Nephron progenitor cell (in vitro differentiated cells): ENCODE measurements around the gene IL1RAPL2.

Experiments used
- DNase-seq: peaks from one replicate; pipeline ENCODE4 v3.0.0; 2021
- H3K27ac Mint-ChIP-seq: 2 replicates; pipeline ENCODE4 v1.8.0; 2021; ENCODE audit warnings: mild to moderate bottlenecking, moderate library complexity, mixed read lengths
- H3K27me3 Mint-ChIP-seq: 2 replicates; pipeline ENCODE4 v1.8.0; 2021; ENCODE audit warnings: mild to moderate bottlenecking, low read depth, mixed read lengths; ENCODE audit not compliant: poor library complexity
- H3K36me3 Mint-ChIP-seq: 2 replicates; pipeline ENCODE4 v1.8.0; 2021; ENCODE audit warnings: low read depth, mixed read lengths
- H3K4me1 Mint-ChIP-seq: 2 replicates; pipeline ENCODE4 v1.8.0; 2021; ENCODE audit warnings: mixed read lengths
- H3K4me3 Mint-ChIP-seq: 2 replicates; pipeline ENCODE4 v1.8.0; 2021; ENCODE audit warnings: mild to moderate bottlenecking, moderate library complexity, mixed read lengths
- H3K9me3 Mint-ChIP-seq: 2 replicates; pipeline ENCODE4 v1.8.0; 2021; ENCODE audit warnings: mild to moderate bottlenecking, moderate library complexity, mixed read lengths
- TF ChIP-seq, protein P1 (sequence below): fragments of 200-600 bp; sonication (generic); IDR thresholded peaks from 2 replicates; pipeline ENCODE4 v1.5.0; 2021; ENCODE audit warnings: antibody characterized with exemption

Gene IL1RAPL2

DNA sequence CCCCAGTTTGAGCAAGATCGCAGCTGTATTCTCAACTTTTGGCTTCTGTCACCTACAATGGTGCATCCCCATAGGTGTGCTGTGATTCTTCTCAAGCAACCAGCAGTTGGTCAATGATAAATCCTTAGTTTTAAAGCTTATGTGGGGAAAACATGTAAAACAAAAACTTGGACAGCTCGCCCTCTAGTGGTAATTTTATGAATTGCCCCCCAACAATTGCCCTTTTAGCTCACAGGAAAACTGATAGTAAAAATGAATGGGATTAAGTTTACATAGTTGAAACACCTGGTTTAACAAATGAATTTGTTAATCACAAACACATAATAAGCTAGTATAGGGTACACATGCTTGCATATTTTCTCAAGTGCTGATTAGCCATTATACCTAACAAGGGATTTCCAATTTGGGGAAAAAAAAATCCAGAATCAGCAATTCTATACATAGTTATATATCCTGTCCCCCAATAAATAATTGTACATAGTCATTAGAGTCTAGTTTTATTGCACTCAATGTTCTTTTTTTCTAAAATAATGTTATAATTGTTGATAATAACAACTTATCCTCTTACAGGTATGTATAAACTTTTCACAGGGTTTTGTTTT, 624.4 kb downstream of the IL1RAPL2 start:
- Mint-ChIP-seq H3K36me3 (no peaks in the 10 kb centered on the region), H3K9me3 (peaks cover 1% of the 10 kb centered on the region), H3K27ac (no peak overlapping the region), H3K4me3 (no peak overlapping the region), H3K27me3 (peaks cover 9% of the 10 kb centered on the region), H3K4me1 (no peaks in the 10 kb centered on the region)
- peak; percentile 30 for DNase-seq
- TF ChIP-seq, protein P1, sequence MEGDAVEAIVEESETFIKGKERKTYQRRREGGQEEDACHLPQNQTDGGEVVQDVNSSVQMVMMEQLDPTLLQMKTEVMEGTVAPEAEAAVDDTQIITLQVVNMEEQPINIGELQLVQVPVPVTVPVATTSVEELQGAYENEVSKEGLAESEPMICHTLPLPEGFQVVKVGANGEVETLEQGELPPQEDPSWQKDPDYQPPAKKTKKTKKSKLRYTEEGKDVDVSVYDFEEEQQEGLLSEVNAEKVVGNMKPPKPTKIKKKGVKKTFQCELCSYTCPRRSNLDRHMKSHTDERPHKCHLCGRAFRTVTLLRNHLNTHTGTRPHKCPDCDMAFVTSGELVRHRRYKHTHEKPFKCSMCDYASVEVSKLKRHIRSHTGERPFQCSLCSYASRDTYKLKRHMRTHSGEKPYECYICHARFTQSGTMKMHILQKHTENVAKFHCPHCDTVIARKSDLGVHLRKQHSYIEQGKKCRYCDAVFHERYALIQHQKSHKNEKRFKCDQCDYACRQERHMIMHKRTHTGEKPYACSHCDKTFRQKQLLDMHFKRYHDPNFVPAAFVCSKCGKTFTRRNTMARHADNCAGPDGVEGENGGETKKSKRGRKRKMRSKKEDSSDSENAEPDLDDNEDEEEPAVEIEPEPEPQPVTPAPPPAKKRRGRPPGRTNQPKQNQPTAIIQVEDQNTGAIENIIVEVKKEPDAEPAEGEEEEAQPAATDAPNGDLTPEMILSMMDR = peak; percentile 79

DNA sequence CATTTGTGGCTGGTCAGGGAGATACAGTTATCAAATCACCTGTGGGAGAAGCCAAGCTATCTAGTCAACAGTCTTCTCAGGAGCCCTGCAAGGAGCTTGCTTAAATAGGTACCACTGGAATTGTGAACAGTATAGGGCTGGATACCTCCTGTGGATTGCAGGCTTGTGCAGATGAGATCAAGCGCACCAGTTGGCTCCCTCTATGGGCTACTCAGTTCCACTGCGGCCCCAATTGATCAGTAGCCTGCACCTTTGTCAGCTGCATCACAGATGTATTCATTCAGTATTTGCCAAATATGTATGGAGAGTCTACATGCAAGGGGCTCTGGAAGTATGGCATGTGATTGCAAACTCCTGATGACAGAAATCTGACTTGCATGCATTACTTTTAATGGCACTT, 625.9 kb downstream of the IL1RAPL2 start:
- H3K9me3 Mint-ChIP-seq = peaks cover 3% of the 10 kb centered on the region
- no peak overlapping the region for H3K27ac Mint-ChIP-seq
- H3K36me3 Mint-ChIP-seq = no peaks in the 10 kb centered on the region
- TF ChIP-seq, protein P1 = peak; percentile 42
- DNase-seq = peak; percentile 28
- H3K4me3 Mint-ChIP-seq = no peak overlapping the region
- peaks cover 9% of the 10 kb centered on the region for H3K27me3 Mint-ChIP-seq
- peaks cover 2% of the 10 kb centered on the region for H3K4me1 Mint-ChIP-seq

DNA sequence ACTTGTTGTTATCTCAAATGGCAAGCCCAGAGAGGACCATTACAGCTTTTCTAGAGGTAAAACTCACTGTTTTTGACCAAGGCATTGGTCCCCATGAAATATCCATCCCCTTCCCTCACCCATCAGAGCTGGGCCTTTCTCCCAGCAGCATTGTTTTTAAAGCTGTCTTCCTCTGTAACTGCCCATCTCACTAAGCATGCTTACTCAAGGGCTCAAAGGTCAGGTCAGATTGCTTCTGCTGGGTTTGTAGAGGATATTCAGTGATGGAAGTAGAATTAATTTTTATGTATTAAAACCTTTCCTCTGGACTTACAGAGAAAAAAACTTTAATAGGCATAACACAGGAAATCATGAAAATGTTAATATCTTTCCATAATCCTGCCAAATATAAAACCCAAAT, 643.4 kb downstream of the IL1RAPL2 start:
- Mint-ChIP-seq H3K36me3 (no peaks in the 10 kb centered on the region), H3K9me3 (peaks cover 26% of the 10 kb centered on the region), H3K27ac (peak overlapping the region; percentile 64), H3K27me3 (peaks cover 3% of the 10 kb centered on the region), H3K4me3 (no peak overlapping the region), H3K4me1 (no peaks in the 10 kb centered on the region)
- no peak for DNase-seq
- TF ChIP-seq, protein P1 = no peak

DNA sequence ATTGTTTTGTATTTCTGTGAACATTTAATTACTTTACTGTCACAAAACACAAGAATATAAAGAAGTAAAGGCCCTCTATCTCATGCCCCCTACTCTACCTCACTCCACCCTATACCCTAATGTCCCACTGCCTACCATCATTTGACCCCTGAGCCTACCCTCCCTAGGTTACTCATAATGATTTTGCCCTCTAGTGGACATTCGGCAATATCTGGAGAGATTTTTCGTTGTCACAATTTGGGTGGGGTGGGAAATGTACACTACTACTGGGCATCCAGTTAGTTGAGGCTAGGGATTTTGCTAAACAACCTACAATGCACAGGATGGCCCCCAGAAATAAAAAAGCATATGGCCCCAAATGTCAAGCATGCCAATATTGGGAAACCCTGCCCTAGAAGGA, 644.3 kb downstream of the IL1RAPL2 start:
- TF ChIP-seq, protein P1 = no peak
- H3K4me3 Mint-ChIP-seq = no peak overlapping the region
- no peak for DNase-seq
- no peaks in the 10 kb centered on the region for H3K4me1 Mint-ChIP-seq
- H3K9me3 Mint-ChIP-seq = peaks cover 29% of the 10 kb centered on the region
- H3K27ac Mint-ChIP-seq = peak overlapping the region; percentile 10
- peaks cover 3% of the 10 kb centered on the region for H3K27me3 Mint-ChIP-seq
- H3K36me3 Mint-ChIP-seq = no peaks in the 10 kb centered on the region

DNA sequence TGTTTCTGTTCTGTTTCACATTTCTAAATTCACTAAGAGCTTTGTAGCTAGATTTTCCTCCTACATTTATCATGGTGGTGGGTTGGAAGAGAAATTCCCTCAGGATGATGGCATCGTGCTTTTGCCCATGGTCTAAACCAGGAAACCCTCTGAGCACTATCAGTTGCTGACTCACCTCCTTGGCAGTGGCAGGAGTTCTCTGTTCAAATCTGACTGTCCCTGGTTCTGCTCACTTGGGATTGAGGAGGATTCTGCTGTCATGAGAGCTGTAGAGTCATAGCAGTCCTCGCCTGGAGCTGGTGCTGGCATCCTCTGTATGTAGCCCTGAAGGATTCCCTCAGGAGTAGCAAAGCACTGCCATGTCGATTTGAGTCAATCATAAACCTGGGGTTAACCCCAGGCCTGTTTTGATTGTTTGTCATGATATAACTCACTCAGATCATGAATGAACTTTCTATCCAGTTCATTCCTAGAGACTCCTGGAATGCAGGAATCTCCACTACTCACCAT, 645.1 kb downstream of the IL1RAPL2 start:
- no peak overlapping the region for H3K4me3 Mint-ChIP-seq
- DNase-seq = no peak
- no peak overlapping the region for H3K27ac Mint-ChIP-seq
- H3K36me3 Mint-ChIP-seq = no peaks in the 10 kb centered on the region
- peaks cover 34% of the 10 kb centered on the region for H3K9me3 Mint-ChIP-seq
- H3K4me1 Mint-ChIP-seq = no peaks in the 10 kb centered on the region
- H3K27me3 Mint-ChIP-seq = peaks cover 3% of the 10 kb centered on the region
- TF ChIP-seq, protein P1 = no peak
